ENCODE results near the gene MAP3K2.

The MAP3K2 gene

DNA sequence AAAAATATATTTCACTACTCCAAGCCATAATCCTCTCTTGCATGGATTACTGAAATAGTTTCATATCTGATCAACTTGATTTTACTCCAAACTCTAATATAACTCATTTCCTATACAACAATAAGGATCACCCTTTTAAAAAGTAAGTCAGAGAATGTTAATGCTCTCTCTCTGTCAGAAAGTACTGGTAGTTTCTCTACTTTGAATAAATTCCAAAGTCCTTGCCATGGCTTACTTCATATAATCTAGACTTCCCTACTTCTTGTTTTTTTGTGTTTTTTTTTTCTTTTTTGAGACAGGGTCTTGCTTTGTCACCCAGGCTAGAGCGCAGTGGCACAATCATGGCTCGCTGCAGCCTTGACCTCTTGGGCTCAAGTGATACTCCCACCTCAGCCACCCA lies 36.2 kb downstream of the MAP3K2 start:
- no peak for DNase-seq (ENCODE audit: low read depth, low spot score)

DNA sequence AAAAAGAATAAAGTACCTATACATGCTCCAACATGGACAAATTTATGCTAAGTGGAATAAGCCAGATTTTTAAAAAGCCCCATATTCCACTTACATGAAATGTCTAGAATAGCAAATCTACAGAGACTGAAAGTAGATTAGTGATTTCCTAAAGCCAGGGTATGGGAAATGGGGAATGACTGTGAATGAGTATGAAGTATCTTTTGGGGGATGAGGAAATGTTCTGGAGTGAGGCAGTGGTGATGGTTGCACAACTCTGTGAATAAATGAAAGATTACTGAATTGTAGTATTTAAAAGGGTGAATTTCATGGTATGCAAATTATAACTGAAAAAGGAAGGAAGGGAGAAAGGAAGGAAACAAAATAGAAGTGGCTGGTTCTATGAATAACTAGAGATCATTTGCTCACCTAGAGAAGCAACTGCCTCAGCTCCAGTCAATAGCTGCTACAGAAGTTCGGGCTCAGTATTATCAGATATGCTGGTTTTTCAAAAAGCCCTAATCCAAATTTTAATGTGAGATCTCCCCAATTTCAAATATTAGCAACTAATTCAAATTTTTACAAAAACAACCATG lies 39.3 kb downstream of the MAP3K2 start:
- no peak for DNase-seq (ENCODE audit: low read depth, low spot score)

GRCh38 chr2:127347734-127348392 lies 39.9 kb downstream of the MAP3K2 start:
- no peak for DNase-seq (ENCODE audit: low read depth, low spot score)

DNA sequence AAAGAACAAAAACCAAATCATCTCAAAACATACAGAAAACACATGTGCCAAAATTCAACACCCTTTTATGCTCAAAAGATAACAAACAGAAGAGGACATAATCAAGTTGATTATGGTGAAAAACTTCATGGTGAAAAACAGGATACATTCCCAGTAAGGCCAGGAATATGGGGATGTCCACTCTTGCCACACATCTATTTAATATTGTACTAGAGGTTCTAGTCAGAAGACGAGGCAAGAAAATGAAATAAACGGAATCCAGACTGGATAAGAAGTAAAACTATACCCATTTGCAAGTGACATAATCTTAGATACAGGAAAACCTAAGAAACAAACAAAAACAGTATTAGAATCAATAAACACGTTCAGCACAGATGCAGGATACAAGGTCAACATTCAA lies 40.8 kb downstream of the MAP3K2 start:
- DNase-seq (ENCODE audit: low read depth, low spot score): no peak

DNA sequence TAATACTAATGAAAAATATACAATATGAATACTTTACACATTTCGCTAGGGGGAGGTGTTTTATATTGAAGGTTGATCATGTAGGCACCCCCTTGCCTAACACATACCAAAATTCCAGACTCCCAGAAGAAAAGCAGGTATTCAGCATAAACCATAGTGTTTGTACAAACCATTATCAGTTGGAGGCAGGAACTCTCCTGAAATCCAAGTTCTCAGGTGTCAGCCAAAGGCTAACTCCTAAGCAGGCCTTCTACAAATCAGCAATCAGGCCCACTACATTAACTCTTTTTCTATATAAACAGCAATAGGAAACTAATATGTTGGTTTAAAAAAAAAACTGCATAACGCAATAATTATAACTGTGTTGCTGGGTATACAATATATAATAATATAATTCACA lies 44.5 kb downstream of the MAP3K2 start:
- no peak for DNase-seq (ENCODE audit: low read depth, low spot score)

GRCh38 chr2:127342101-127342500 lies 45.7 kb downstream of the MAP3K2 start:
- DNase-seq (ENCODE audit: low read depth, low spot score): no peak

- DNase-seq (ENCODE audit: low read depth, low spot score): no peak
Measured at GRCh38 chr2:127332335-127332734, 55.4 kb downstream of the MAP3K2 start.

GRCh38 chr2:127330753-127331152 lies 57.0 kb downstream of the MAP3K2 start:
- no peak for DNase-seq (ENCODE audit: low read depth, low spot score)

- no peak for DNase-seq (ENCODE audit: low read depth, low spot score)
Measured at GRCh38 chr2:127326289-127326945, 61.4 kb downstream of the MAP3K2 start.

- no peak for DNase-seq (ENCODE audit: low read depth, low spot score)
Measured at GRCh38 chr2:127324635-127325034, 63.1 kb downstream of the MAP3K2 start.

DNA sequence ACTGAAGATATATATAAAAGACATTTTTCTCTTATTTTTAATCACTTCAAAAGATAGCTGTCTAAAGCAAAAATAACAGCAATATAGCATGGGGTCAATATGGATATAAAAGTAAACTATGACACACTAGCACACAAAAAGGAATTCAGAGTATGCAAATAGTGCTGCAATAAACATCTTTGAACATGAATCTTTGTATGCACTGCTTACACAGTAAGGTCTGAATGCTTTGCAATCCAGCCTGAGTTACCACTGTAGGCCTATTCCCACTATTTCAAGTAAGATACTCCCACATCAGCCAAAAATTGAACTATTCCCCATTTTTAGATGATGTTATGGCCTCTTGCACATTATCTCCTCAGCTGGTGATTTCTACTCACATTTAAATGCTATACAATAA lies 66.5 kb downstream of the MAP3K2 start:
- DNase-seq (ENCODE audit: low read depth, low spot score): no peak

GRCh38 chr2:127320586-127321275 lies 67.0 kb downstream of the MAP3K2 start:
- DNase-seq (ENCODE audit: low read depth, low spot score): no peak

DNA sequence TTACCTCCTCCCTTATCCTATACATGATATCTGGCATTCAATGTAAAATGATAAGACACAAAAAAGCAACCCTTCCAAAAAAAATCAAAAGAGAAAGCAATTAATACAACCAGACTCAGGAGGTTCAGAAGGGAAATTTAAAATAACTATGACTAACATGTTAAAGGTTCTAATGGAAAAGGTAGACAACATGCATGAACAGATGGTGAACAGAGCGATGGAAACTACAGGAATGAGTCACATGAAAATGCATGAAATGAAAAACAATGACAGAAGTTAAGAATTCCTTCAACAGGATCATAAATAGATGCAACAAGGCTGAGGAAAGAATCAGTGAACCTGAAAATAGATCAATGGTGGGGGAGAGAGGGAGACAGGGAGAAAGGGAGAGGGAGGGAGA lies 67.7 kb downstream of the MAP3K2 start:
- DNase-seq (ENCODE audit: low read depth, low spot score): no peak

- DNase-seq (ENCODE audit: low read depth, low spot score): no peak
Measured at GRCh38 chr2:127314193-127314988, 73.4 kb downstream of the MAP3K2 start.

- no peak for DNase-seq (ENCODE audit: low read depth, low spot score)
Measured at GRCh38 chr2:127313406-127313805, 74.4 kb downstream of the MAP3K2 start.

DNA sequence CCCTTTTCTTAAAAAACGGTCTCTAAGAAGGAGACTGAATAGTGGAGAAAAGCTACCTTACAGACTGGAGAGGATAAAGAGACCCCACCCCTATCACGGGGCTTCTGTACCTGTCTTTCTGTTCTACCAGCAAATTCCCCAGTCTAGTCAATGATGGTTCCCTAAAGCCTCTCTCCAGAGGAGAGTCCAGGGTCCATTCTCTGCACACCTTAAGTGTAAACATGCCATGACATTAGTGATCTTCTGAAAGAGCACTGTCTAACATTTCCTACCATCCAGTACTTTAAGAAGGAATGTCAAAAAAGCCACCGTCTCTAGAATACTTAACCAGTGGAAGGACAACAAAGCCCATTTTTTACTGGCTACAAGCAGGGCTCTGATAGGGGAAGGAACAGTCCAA lies 76.8 kb downstream of the MAP3K2 start:
- no peak for DNase-seq (ENCODE audit: low read depth, low spot score)

DNA sequence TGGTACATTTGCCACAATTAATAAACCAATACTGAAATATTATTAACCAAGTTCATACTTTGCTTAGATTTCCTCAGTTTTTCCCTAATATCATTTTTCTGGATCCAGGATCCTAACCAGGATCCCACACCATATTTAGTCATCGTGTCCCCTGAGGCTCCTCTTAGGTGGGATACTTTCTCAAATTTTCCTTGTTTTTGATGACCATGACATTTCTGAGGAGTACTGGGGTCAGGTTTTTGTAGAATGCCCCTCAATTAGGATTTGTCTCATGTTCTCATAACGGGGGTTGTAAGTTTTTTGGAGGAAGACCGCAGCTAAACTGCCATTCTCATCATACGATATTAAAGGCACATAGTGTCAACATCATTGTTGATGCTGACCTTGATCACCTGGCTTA lies 78.3 kb downstream of the MAP3K2 start:
- DNase-seq (ENCODE audit: low read depth, low spot score): no peak

DNA sequence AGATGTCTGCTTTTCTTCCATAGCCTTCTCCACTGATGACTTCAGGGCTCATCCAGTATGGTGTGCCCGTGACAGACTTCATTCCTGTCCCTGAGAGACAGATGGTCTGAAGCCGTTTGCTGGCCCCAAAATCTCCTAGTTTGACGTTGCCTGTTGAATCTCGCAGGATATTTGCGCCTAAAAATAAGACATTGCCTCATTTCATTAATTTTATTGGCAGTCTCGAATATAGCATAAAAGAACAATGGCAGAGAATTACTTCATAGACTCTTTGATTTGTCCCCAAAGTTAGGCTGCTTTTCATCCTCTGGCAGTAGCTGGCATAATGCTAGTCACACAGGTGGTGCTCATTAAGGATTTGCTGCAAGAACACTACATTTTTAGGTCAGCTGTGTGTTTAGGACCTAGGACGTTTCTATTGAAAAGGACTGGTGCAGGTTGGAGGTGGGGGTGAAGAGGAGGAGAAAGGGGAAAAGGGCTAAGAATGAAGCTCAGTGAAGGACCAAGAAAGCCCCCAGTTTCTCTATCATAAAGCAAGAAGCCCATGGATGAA lies 79.1 kb downstream of the MAP3K2 start:
- DNase-seq (ENCODE audit: low read depth, low spot score): no peak

- DNase-seq (ENCODE audit: low read depth, low spot score): no peak
Measured at GRCh38 chr2:127305990-127306585, 81.7 kb downstream of the MAP3K2 start.

DNA sequence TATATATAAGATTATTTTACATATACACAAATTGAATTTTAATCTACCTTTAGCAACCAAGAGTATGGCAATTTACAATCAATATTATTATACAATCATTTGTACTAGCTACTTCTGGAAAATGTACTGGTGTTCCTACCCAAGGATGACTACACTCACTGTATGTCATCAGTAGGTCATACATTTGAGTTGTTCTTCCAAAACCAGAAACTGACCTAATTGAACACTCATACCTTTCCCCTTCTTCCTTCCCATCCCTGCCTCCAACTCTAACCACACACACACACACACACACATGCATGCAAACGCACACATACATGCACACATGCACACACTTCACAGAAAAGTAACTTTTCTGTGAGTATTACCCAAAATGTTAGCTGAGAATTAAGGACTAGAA lies 85.6 kb downstream of the MAP3K2 start:
- no peak for DNase-seq (ENCODE audit: low read depth, low spot score)

All from iPS DF 19.7 (cell line).